SK-MEL-5 (cell line): ENCODE data around the gene NOL12. TPM values are rescaled to one million over a fixed set of nuclear protein-coding genes. Genes with fewer than 3 reads are reported as not detected.
"Not testable (repeated sequence)": the region's sequence is repeated elsewhere in the genome, so short reads cannot be mapped to it uniquely, and the experiment has no call there.

Experiments
- DNase-seq: peaks from one replicate; pipeline ENCODE4 v3.0.0-alpha.2; 2016; ENCODE audit warnings: low read depth, low spot score
- in situ Hi-C: cut with HindIII; loops from 2 replicates; pipeline ENCODE4 v1.10.0; 2016; ENCODE audit warnings: low sequenced_read_pairs, high pct_unique_total_duplicates, low pct_unique_long_range_greater_than_20kb
- total RNA-seq: library from RNA; depleted of rRNA; stranded (reverse); fragments of >200 nt; shearing (Covaris generic); gene quantifications from 2 replicates; pipeline ENCODE4 v1.2.3, GENCODE V29; 2014

NOL12 gene
- total RNA-seq, 1 experiment from 2014 or later: 50.7 TPM

DNA sequence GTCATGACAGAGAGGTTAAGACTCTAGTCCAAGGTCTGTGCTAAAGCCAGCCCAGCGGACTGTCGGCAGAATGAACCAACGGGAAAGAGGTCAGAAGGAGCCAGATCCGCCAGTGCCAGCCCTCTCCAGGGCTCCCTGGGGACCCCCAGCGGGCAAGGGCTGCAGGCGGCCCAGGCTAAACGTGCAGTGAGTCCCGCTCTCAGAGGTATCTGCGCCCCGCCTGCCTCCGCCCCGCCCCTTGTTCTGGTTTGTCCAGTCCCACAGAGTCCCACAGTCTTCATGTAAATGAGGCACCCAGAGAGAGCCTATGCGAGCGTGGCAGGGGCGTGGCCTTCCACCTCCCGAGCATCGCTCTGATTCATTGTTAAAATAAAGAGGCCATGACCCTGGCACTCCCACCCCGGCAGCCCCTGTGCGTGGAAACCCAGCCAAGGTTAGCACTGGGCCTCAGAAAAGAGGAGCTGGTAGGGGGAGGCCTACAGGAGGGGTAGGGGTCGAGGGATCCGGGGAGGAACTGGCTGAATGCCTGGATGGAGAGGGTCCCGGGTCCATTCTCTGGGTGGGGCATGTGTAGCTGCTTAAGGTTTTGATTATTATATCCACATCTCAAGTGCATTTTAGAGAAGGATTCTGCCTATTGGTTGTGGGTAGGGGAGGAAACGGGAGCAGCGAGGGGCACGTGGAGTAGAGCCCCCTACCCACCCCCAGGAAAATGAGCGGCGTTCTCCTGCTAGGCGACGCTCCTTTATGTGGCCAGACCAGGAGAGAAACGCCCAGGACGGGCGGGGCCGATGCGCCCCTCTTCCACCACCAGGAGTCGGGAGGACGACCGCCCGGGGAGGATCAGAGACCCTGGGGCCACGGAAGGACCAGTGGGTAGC, 10.8 kb downstream of the NOL12 start, which contains the start of gene TRIOBP:
Gene TRIOBP, plus strand, starts transcription at position 392 of the 881 bp plus-strand sequence. CDS start 4,318 bp downstream, outside the sequence.
- peak; percentile 82 for DNase-seq

DNA sequence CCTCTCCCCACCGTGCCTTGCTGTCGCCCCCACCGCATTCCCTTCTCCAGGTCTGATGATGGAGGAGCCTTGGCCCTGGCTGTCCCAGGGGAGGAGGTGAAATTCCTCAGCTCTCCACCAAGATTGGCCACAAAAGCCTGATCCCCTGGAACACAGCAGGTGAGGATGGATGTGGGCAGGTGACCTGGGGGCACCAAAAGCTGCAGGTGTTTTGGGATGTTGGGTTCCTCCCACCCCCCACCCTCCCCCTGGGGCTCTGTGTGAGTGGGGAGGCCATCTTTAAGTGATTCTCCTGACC, 11.3 kb downstream of the NOL12 start:
- in situ Hi-C loops: no loop called here

More for the DNA sequence above, 10.8 kb downstream of the NOL12 start, which contains the start of gene TRIOBP:
- in situ Hi-C loops: no loop called here

DNA sequence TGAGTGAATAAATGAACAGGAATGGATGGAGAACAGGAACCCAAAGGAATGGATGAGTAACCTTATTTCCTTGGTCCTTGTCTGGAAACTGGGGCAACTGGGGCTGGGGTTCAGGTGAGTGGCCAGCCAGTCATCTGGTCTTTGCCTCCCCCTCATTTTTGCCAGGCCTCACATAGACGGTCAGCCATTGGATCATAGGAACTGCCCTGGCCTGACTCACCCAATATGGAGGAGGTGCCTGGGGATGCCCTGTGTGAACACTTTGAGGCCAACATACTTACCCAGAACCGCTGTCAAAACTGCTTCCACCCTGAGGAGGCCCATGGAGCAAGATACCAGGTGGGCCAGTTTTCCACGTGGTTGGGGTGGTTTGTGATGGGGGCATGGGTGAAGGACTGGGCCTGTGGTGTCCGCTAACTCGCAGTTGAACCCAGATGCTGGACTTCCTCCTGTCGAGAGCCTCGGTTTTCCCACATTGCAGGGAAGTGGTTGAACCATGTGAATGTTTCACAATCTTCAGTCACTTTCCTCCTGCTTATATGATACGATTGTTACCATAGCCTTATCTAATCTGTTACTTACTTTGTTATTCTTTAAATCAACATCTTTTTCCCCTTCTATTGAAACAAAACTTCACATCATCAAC, 15.1 kb downstream of the NOL12 start:
- DNase-seq: no peak
- in situ Hi-C loops: no loop called here

More for the DNA sequence above, 11.3 kb downstream of the NOL12 start:
- DNase-seq: no peak

DNA sequence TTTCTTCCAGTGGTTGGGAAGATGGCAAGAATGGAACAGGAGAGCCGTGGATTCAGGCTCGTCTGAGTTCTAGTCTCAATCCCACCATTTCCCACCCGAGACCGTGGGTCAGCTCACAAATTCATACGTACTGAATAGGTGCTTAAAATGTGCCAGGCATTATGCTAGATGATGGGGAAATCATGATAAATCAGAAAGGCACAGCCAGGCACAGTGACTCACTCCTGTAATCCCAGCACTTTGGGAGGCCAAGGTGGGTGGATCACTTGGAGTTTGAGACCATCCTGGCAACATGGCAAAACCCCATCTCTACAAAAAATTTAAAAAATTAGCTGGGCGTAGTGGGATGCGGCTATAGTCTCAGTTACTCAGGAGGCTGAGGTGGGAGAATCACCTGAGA, 17.8 kb downstream of the NOL12 start:
- in situ Hi-C loops: no loop called here
- no peak for DNase-seq

DNA sequence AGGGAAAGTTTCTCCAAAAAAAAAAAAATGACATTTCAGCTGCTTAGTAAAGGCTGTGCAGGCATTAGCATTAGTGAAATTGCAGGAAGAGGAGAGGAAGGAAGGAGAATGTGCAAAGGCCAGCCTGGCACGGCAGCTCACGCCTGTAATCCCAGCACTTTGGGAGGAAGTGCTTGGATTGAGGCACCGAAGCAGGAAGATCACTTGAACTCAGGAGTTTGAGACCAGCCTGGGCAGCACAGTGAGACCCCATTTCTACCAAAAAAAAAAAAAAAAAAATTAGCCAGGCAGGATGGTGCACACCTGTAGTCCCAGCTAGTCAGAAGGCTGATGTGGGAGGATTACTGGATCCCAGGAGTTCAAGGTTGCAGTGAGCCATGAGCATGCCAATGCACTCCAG, 18.5 kb downstream of the NOL12 start:
- in situ Hi-C loops: no loop called here
- DNase-seq: no peak

DNA sequence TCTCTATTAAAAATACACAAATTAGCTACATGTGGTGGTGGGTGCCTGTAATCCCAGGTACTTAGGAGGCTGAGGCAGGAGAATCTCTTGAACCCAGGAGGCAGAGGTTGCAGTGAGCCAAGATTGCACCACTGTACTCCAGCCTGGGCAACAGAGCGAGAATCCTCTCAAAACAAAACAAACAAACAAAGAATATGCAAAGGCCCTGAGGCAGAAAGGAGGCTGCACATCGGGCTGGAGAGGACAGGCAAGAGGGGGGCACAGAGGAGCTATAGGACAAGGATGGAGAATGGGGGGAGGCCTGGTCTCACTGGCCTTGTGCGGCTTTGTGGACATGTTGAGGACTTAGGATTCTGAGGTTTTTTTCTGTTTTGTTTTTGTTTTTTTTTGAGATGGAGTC, 19.1 kb downstream of the NOL12 start:
- DNase-seq: no peak
- in situ Hi-C loops: no loop called here

DNA sequence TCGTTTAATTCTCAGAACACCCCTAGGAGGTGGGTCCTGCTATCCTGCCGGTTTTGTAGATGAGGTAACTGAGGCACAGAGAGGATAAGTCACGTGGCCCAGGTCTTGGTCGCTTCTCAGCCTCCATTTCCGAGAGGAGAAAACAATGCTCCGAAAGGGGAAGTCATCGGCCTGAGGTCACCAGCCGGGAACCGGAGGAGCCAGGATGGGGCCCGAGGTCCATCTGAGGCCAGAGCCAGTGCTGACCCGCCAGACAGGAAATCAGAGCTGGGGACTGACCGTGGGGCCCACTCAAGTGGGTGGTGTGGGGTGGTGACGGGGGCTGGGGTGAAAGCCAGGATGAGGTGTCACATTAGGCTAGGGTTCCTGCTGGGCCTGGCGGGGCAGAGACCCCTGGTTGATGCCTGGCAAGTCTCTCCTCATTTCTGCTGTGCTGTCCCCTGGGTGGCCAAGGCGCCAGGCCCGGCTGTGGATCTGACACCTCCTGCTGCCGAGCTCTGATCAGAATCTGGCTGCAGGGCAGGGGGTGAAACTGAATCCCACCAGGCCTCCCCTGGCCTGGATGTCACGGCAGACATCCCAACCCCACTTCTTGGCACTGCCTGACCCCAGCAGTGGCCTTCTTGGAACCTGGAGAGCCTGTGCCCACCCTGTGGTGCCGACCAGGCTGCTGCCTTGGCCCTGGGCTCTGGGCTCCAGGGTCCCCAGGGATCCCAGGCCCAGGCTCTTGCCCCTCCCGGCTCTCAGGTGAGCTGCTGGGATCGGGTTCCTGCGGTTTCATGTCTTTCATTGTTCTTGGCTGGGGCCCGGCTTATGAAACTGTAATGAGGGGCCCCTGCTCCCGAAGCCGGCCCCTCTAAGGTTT, 22.7 kb downstream of the NOL12 start:
- DNase-seq: no peak
- in situ Hi-C loops: no loop called here

DNA sequence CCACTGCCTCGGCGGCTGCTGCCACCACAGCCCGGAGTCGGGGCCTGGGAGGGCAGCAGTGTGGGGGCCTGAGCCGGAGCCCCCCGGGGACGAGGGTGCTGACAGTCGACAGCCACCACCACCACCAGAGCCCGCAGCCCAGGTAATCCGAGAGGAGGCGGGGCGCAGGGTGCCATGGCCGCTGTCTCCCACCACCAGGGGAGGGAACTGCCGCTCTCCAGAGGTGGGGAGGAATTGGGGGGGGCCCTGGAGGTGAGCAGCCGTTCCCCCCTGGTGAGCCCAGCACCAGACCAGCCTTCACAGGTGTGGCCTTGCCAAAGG, 23.3 kb downstream of the NOL12 start:
- no peak for DNase-seq
- in situ Hi-C loops: no loop called here

DNA sequence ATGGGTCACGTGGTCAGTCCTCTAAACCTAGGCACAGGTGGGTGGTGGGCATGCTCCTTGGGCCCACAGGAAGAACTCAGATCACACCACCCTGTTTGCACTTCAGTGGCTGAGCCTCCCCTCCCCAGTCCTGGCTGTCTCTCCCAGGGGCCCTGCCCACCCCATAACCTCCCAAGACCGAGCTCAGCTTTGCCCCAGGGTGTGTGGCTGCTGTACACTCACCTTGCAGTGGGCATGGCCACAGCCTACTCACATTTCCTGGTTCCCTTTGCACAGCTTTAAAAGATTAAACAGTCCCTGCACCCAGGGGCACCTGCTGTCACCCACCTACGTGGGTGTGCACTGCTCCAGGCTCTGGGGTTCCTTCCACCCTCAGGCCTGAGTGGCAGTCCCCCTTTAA, 24.5 kb downstream of the NOL12 start:
- no peak for DNase-seq
- in situ Hi-C loops: no loop called here

DNA sequence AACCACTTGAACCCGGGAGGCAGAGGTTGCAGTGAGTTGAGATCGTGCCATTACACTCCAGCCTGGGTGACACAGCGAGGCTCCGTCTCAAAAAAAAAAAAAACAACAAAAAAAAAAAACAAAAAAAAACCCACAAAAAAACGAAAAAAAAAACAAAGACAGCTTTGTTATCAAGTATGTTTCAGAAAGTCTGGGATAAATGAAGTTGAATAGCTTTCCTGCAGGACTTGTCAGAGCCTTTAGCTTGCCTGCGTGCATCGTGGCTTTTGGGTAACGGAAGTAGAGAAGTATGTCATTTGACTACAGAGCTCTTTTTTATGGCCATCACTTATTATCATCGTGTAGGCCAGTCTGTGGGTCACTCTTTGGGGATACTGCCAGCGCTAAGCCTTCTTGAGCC, 25.3 kb downstream of the NOL12 start:
- DNase-seq: peak; percentile 40
- in situ Hi-C loops: no loop called here

DNA sequence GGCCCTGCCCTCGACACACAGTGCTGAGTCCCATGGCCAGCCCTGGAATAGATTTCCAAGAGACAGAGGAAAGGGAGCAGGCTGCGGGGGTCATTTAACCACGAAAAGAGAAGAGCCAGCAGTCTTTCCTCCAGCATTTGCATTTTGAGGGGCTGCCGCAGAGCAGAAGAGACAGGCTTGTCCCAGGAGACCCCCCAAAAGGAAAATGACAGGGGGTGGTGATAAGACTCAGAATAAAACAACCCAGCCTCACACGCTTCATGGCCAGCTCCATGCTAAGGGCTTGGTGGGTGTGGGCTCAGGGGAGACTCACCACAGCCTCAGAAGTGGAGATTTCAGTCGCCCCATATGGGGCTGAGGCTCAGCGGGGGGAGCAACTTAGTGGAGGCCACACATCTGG, 27.6 kb downstream of the NOL12 start:
- in situ Hi-C loops: no loop called here
- no peak for DNase-seq

DNA sequence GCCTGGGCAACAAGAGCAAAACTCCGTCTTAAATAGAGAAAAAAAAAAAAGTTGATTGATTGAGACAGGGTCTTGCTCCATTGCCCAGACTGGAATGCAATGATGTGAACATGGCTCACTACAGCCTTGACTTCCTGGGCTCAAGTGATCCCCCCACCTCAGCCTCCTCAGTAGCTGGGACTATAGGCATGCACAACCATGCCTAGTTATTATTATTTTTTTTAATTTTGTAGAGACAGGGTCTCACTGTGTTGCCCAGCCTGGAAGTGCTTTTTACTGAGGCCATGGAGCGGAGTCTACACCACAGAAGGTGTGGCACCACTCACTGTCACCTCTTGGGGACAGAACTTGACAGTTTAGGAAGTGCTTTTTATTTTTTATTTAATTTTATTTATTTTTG, 28.5 kb downstream of the NOL12 start:
- DNase-seq: no peak
- in situ Hi-C loops: no loop called here

DNA sequence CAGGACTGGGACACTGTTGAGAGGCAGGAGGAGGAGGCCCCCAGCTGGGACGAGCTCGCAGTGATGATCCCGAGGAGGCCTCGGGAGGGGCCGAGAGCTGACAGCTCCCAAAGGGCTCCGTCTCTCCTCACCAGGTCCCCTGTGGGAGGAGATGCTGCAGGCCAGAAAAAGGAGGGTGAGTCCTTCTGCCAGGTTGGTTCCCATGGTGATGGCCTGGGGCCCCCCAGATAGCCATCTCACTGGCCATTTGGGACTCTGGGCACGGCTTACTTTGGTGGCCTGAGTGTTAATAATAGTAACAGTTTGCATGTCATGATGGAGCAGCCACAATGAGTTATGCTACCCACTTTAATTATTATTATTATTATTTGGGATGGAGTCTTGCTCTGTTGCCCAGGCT, 29.6 kb downstream of the NOL12 start:
- DNase-seq: no peak
- in situ Hi-C loops: no loop called here

DNA sequence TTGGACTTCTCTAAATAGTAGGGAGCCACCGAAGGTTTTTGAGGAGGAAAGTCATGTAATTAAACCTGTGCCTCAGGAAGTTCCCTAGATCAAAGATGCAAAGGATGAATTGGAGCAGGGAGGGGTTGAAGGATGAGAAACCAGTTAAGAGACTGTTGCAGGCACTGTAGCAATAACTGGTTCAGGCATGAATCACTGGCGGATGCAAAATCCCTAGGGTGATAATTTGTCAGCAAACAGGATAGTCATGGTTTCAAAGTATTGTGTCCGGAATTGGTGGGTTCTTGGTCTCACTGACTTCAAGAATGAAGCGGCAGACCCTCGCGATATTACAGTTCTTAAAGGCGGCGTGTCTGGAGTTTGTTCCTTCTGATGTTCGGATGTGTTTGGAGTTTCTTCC, 30.6 kb downstream of the NOL12 start:
- in situ Hi-C loops: no loop called here
- no peak for DNase-seq

DNA sequence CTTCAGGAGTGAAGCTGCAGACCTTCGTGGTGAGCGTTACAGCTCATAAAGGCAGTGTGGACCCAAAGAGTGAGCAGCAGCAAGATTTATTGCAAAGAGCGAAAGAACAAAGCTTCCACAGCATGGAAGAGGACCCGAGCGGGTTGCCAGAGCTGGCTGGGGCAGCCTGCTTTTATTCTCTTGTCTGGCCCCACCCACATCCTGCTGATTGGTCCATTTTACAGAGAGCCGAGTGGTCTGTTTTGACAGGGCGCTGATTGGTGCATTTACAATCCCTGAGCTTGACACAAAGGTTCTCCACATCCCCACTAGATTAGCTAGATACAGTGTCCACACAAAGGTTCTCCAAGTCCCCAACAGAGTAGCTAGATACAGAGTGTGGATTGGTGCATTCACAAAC, 31.1 kb downstream of the NOL12 start:
- in situ Hi-C loops, DNase-seq: not testable (repeated sequence)

DNA sequence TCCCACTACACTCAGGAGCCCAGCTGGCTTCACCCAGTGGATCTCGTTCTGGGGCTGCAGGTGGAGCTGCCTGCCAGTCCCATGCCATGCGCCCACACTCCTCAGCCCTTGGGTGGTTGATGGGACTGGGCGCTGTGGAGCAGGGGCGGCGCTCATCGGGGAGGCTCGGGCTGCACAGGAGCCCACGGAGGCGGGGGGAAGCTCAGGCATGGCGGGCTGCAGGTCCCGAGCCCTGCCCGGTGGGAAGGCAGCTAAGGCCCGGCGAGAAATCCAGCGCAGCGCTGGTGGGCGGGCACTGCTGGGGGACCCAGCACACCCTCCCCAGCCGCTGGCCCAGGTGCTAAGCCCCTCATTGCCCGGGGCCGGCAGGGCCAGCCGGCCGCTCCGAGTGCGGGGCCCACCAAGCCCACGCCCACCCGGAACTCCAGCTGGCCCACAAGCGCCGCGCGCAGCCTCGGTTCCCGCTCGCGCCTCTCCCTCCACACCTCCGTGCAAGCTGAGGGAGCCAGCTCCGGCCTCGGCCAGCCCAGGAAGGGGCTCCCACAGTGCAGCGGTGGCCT, 31.7 kb downstream of the NOL12 start:
- in situ Hi-C loops, DNase-seq: not testable (repeated sequence)

DNA sequence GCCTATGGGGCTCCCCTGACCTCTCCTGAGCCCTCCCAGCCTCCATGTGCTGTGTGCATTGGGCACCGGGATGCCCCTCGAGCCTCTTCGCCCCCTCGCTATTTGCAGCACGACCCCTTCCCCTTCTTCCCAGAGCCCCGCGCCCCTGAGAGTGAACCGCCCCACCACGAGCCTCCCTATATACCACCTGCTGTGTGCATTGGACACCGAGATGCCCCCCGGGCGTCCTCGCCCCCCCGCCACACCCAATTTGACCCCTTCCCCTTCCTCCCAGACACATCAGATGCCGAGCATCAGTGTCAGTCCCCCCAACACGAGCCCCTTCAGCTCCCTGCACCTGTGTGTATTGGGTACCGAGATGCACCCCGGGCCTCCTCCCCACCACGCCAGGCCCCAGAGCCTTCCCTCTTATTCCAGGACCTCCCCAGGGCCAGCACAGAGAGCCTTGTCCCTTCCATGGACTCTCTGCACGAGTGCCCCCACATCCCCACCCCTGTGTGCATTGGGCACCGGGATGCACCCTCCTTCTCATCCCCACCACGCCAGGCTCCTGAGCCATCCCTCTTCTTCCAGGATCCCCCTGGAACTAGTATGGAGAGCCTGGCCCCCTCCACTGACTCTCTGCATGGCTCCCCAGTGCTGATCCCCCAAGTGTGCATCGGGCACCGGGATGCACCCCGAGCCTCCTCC, 39.6 kb downstream of the NOL12 start:
- DNase-seq: no peak
- in situ Hi-C loops: no loop called here
